VCaP (cell line): ENCODE measurements around the gene ANKRD34A.

Experiments used
- H3K27ac ChIP-seq: fragments of 450-650 bp; 2 replicates; pipeline ENCODE4 v1.5.1; 2017
- TF ChIP-seq, protein P1 (sequence below): fragments of 450-650 bp; conservative IDR thresholded peaks from 2 replicates; pipeline ENCODE4 v1.5.1; 2017; ENCODE audit warnings: mild to moderate bottlenecking, moderate library complexity

Gene ANKRD34A

DNA sequence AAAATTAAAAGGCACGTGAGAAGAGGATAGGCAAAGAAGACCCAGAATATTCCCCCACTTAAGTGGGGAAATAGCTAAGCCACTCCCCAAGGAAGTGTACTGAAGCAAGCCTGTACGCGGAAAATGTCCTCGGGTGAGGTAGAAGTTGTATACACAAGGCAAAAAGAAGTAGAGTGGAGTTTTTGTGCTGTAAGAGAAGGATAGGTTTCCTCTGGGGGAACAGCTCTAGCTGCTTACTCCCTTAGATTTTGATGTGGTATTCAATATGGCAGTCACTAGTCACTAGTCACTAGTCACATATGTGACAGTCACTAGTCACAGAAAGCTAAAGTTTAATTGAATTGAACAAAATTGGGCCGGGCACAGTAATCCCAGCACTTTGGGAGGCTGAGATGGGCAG, 24.4 kb upstream of the ANKRD34A start:
- H3K27ac ChIP-seq: no peak overlapping the region
- TF ChIP-seq, protein P1, sequence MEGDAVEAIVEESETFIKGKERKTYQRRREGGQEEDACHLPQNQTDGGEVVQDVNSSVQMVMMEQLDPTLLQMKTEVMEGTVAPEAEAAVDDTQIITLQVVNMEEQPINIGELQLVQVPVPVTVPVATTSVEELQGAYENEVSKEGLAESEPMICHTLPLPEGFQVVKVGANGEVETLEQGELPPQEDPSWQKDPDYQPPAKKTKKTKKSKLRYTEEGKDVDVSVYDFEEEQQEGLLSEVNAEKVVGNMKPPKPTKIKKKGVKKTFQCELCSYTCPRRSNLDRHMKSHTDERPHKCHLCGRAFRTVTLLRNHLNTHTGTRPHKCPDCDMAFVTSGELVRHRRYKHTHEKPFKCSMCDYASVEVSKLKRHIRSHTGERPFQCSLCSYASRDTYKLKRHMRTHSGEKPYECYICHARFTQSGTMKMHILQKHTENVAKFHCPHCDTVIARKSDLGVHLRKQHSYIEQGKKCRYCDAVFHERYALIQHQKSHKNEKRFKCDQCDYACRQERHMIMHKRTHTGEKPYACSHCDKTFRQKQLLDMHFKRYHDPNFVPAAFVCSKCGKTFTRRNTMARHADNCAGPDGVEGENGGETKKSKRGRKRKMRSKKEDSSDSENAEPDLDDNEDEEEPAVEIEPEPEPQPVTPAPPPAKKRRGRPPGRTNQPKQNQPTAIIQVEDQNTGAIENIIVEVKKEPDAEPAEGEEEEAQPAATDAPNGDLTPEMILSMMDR: no peak

DNA sequence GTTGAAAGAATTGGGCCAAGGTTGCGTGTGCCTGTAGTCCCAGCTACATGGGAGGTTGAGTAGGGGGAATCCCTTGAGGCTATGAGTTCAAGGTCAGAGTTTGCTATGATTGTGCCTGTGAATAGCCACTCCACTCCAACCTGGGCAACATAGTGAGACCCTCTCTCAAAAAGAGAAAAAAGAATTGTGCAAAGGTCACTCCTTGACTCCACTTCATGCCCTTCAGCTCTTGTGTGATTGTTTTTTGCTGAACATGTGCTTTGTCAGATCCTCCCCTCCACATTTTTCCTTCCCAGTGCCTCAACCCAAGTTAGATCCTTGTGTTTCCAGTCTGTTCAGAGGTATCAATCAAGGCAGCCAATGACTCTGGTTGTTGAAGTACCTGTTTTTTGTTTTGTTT, 23.6 kb upstream of the ANKRD34A start:
- H3K27ac ChIP-seq: no peak overlapping the region
- TF ChIP-seq, protein P1: no peak

- TF ChIP-seq, protein P1: no peak
- peak overlapping the region; percentile 44 for H3K27ac ChIP-seq
Measured at GRCh38 chr1:145986551-145986950, 22.2 kb upstream of the ANKRD34A start.

DNA sequence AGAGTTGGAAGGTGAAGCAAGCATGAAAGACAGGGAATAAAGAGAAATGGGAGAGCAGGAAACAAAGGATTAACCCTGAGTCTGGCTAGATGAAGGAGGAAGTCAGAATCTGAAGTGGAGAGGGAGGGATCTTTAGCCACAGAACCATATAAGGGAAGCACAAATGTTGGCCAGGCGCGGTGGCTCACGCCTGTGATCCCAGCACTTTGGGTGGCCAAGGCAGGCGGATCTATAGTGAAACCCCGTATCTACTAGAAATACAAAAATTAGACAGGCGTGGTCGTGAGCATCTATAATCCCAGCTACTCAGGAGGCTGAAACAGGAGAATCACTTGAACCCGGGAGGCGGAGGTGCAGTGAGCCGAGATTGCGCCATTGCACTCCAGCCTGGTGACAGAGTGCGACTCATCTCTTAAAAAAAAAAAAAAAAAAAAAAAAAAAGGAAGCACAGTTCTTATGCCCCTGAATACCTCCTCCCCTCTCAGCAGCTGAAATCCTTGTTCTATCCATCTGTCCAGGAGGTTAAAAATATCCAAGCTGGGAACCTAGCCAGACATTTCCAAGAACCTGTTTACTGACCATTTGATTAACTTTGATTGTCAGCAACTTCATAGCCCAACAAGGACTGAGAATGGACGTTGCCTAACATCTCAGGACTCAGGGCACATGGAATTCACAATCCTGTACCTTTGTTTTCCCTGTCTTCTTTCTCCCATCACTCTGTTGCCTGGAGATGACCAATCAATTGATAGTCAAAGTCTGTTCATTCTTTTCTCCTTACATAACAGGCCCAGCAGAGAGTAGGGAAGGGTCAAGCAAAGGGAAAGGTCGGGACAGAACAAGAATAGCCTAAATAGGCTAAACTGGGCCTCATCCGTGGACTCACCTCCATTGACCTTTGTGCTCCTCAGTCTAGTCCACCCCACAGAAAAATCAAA, 21.4 kb upstream of the ANKRD34A start:
- H3K27ac ChIP-seq: peak overlapping the region; percentile 44
- TF ChIP-seq, protein P1: no peak

- TF ChIP-seq, protein P1: no peak
- H3K27ac ChIP-seq: peak overlapping the region; percentile 44; the same call in 1 of the 2 replicates
Measured at GRCh38 chr1:145985129-145985501, 20.7 kb upstream of the ANKRD34A start.

- TF ChIP-seq, protein P1: no peak
- H3K27ac ChIP-seq: no peak overlapping the region; the same call in 1 of the 2 replicates
Measured at GRCh38 chr1:145983960-145984830, 19.8 kb upstream of the ANKRD34A start.

GRCh38 chr1:145983206-145983675, 18.9 kb upstream of the ANKRD34A start:
- H3K27ac ChIP-seq: no peak overlapping the region
- TF ChIP-seq, protein P1: no peak
